ENCODE data around the gene EFCAB5. TPM values are rescaled to one million over a fixed set of nuclear protein-coding genes. Genes with fewer than 3 reads are reported as not detected.

The EFCAB5 gene
- polyA plus RNA-seq, 1 of the 3 experiments (the other 2 are of a cell fraction) = 0.05 TPM

- TF ChIP-seq JUND (IDR thresholded peaks at IDR 0.05) (peak; percentile 66), NFIC (IDR thresholded peaks at IDR 0.05; ENCODE audit: borderline replicate concordance) (no peak), NRF1 (IDR thresholded peaks at IDR 0.05; ENCODE audit: low read depth, low read length) (no peak), RAD21 (IDR thresholded peaks at IDR 0.05; ENCODE audit: low read length) (peak; percentile 36), EP300 (IDR thresholded peaks at IDR 0.05; ENCODE audit: borderline replicate concordance in 1 of 2, low read depth in 1 of 2, low read length in 1 of 2) (no peak), TCF12 (IDR thresholded peaks at IDR 0.05) (no peak), YY1 (IDR thresholded peaks at IDR 0.05; ENCODE audit: low read depth) (no peak), TEAD4 (IDR thresholded peaks at IDR 0.05; ENCODE audit: borderline replicate concordance, insufficient read depth) (no peak), ZBTB33 (IDR thresholded peaks at IDR 0.05; ENCODE audit: borderline replicate concordance, low read depth) (no peak), GABPA (IDR thresholded peaks at IDR 0.05; ENCODE audit: low read depth) (no peak), RCOR1 (IDR thresholded peaks at IDR 0.05; ENCODE audit: low read length) (no peak), EZH2phosphoT487 (IDR thresholded peaks at IDR 0.05; ENCODE audit: borderline replicate concordance, low read depth) (no peak), MEF2A (IDR thresholded peaks at IDR 0.05; ENCODE audit: borderline replicate concordance, low read depth) (peak; percentile 24; the same call in 1 of the 2 replicates), SIN3A (IDR thresholded peaks at IDR 0.05; ENCODE audit: borderline replicate concordance, low read depth, low read length) (no peak), GATA2 (CRISPR knock-in tag; IDR thresholded peaks at IDR 0.05) (no peak)
- TF ChIP-seq, protein P1, sequence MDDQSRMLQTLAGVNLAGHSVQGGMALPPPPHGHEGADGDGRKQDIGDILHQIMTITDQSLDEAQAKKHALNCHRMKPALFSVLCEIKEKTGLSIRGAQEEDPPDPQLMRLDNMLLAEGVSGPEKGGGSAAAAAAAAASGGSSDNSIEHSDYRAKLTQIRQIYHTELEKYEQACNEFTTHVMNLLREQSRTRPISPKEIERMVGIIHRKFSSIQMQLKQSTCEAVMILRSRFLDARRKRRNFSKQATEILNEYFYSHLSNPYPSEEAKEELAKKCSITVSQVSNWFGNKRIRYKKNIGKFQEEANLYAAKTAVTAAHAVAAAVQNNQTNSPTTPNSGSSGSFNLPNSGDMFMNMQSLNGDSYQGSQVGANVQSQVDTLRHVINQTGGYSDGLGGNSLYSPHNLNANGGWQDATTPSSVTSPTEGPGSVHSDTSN (IDR thresholded peaks at IDR 0.05) = no peak
These were observed 154.2 kb downstream of the EFCAB5 start (continued) for GRCh38 chr17:30095507-30096244.

DNA sequence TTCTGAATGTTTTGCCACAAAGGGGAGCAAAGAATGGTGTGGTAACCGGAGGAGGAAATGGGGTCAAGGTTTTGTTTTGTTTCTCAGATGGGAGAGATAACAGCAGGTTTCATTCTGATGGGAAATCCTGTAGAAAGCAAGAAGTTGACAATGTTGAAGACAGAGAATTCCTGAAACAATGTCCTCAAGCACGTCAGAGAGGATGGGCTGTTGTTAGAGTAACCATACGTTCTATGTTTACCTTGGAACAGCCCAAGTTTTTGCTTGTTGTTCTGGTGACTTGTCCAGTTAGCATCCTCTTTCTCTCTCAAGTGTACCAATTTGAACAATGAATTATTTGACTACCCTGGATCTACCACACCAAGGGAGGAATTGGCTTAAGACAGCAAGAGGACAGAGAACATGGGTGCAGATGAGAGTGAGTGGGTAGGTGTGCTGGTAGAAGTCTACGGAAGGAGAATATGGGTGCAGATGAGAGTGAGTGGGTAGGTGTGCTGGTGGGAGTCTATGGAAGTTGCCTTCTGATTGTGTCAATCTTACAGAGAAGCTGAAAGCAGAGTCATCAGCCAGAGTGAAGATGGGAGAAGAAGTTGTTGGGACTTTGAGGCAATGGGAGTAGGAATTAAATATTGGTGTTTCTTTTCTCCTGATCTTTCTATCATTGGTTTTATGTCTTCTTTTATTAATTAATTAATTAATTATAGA, 160.4 kb downstream of the EFCAB5 start:
- POLR2A ChIA-PET = no interaction called here
- Histone ChIP-seq H3K9me2 (no peaks in the 10 kb centered on the region), H3K4me3 (ENCODE audit: low read depth in 2 of 2, low read length in 1 of 2) (no peak overlapping the region), H3K4me1 (ENCODE audit: control insufficient read depth in 1 of 2, insufficient read depth in 2 of 2, low read depth in 1 of 2, low read length in 1 of 2) (peaks cover 0 to 2% of the 10 kb centered on the region in 2 experiments; a peak in 1 of 4 replicates), H2AFZ (ENCODE audit: low read depth) (no peak overlapping the region), H4K20me1 (ENCODE audit: insufficient read depth) (no peaks in the 10 kb centered on the region), H3K9me3 (no peaks in the 10 kb centered on the region), H3K9ac (no peak overlapping the region), H3K36me3 (replicated peaks in 1 of 2; ENCODE audit: control insufficient read depth in 1 of 2, insufficient read depth in 2 of 2, low read length in 1 of 2) (no peaks in the 10 kb centered on the region), H3K27me3 (ENCODE audit: insufficient read depth) (no peaks in the 10 kb centered on the region), H3K4me2 (no peak overlapping the region), H3K79me2 (ENCODE audit: insufficient read depth) (no peaks in the 10 kb centered on the region), H3F3A (replicated peaks; ENCODE audit: insufficient read depth) (peaks cover 7% of the 10 kb centered on the region), H3K27ac (ENCODE audit: low read depth in 2 of 2, low read length in 1 of 2) (no peak overlapping the region)
- TF ChIP-seq GABPA (IDR thresholded peaks at IDR 0.05; ENCODE audit: low read depth) (no peak), SMC3 (IDR thresholded peaks at IDR 0.05; ENCODE audit: low read depth, low read length) (no peak), RAD21 (IDR thresholded peaks at IDR 0.05; ENCODE audit: low read length) (no peak), TCF12 (IDR thresholded peaks at IDR 0.05) (no peak), MEF2A (IDR thresholded peaks at IDR 0.05; ENCODE audit: borderline replicate concordance, low read depth) (no peak), EZH2phosphoT487 (IDR thresholded peaks at IDR 0.05; ENCODE audit: borderline replicate concordance, low read depth) (no peak)
- DNase-seq = no peak
- WGBS (ENCODE audit: low lambda C conversion rate) = 74% methylated on average over 4 of the region's 4 CpGs
- CTCF ChIA-PET = interaction anchor here (0.5 to 1.3 kb wide), 3 partner anchors 176 to 421 kb away, joined by 3 to 4 read pairs (median 3); no protein-coding TSS in a partner anchor
